Prostate gland (tissue), 2 donors: ENCODE results near the gene NCAM2. TPM values are rescaled to one million over a fixed set of nuclear protein-coding genes. Genes with fewer than 3 reads are reported as not detected.

Source experiments
- DNase-seq: peaks from one replicate; pipeline ENCODE4 v3.0.0-alpha.2; 2019; ENCODE audit warnings: low spot score
- H3K27ac ChIP-seq, 2 donors: fragments of 200-600 bp; sonication (generic); 2 replicates each; pipeline ENCODE4 v1.5.1; 2017 to 2019
- H3K27me3 ChIP-seq: fragments of 200-600 bp; sonication (generic); replicated peaks from 2 replicates; pipeline ENCODE4 v1.5.1; 2019; ENCODE audit not compliant: insufficient read depth
- H3K36me3 ChIP-seq, 2 donors: fragments of 200-600 bp; sonication (generic); 1 replicate in 1 of 2; 2 replicates in 1 of 2; pipeline versions ENCODE4 v1.5.1 to v1.8.1; 2017 to 2019
- H3K4me1 ChIP-seq: fragments of 200-600 bp; sonication (generic); replicated peaks from 2 replicates; pipeline ENCODE4 v1.5.1; 2019
- H3K4me3 ChIP-seq, 2 donors: fragments of 200-600 bp; sonication (generic); 2 replicates each; pipeline ENCODE4 v1.5.1; 2017 to 2019
- H3K9me3 ChIP-seq: fragments of 200-600 bp; sonication (generic); 2 replicates; pipeline ENCODE4 v1.5.1; 2017
- CTCF ChIP-seq, 4 experiments: fragments of 200-600 bp in 2 of 4; fragments of 450-650 bp in 2 of 4; sonication (generic) in 2 of 4; IDR thresholded peaks; 1 replicate in 3 of 4; 2 replicates in 1 of 4; pipeline ENCODE4 v1.5.1; 2016 to 2019; ENCODE audit warnings: antibody characterized with exemption in 4 of 4, mild to moderate bottlenecking in 2 of 4, moderate library complexity in 2 of 4
- POLR2A ChIP-seq: fragments of 450-650 bp; IDR thresholded peaks from one replicate; pipeline ENCODE4 v1.6.1; 2016; ENCODE audit warnings: antibody characterized with exemption, mild to moderate bottlenecking
- POLR2AphosphoS5 ChIP-seq: sonication (generic); formaldehyde crosslinking; IDR thresholded peaks from one replicate; pipeline ENCODE4 v1.6.1; 2017; ENCODE audit warnings: antibody characterized with exemption
- WGBS: methylation state at CpG from one replicate; pipeline ENCODE4 v1.1.5; 2018; 5-methylcytosine and 5-hydroxymethylcytosine counted together
- intact Hi-C: fragments of 100-400 bp; cut with DNase I; formaldehyde crosslinking; loops from one replicate; pipeline ENCODE4 v1.14.2; 2022
- total RNA-seq, 2 donors: library from RNA; depleted of rRNA; stranded (reverse); fragments of >200 nt; gene quantifications; one replicate each; pipeline ENCODE4 v1.1.0, GENCODE V29; 2016

Gene NCAM2
- total RNA-seq, 2 donors from 2014 or later = 1.1 to 21.9 TPM

GRCh38 chr21:21309510-21309909, 311.3 kb downstream of the NCAM2 start:
- no peaks in the 10 kb centered on the region for H3K36me3 ChIP-seq
- no peak overlapping the region for H3K27ac ChIP-seq
- H3K27me3 ChIP-seq = no peaks in the 10 kb centered on the region
- no peaks in the 10 kb centered on the region for H3K9me3 ChIP-seq
- no peak overlapping the region for H3K4me3 ChIP-seq
- 88% methylated on average over 1 of the region's 1 CpG for WGBS
- no peak for TF ChIP-seq POLR2A
- no peak for TF ChIP-seq POLR2AphosphoS5
- TF ChIP-seq CTCF (IDR thresholded peaks at IDR 0.05) = no peak
- no peaks in the 10 kb centered on the region for H3K4me1 ChIP-seq
- intact Hi-C loops = no loop called here
- no peak for DNase-seq

GRCh38 chr21:21324297-21324696, 326.1 kb downstream of the NCAM2 start:
- WGBS = 90% methylated on average over 5 of the region's 5 CpGs
- H3K27me3 ChIP-seq = no peaks in the 10 kb centered on the region
- DNase-seq = no peak
- H3K27ac ChIP-seq = no peak overlapping the region
- intact Hi-C loops = no loop called here
- H3K4me3 ChIP-seq = no peak overlapping the region
- no peaks in the 10 kb centered on the region for H3K9me3 ChIP-seq
- H3K36me3 ChIP-seq = no peaks in the 10 kb centered on the region
- H3K4me1 ChIP-seq = no peaks in the 10 kb centered on the region
- TF ChIP-seq CTCF (IDR thresholded peaks at IDR 0.05) (no peak), POLR2A (no peak), POLR2AphosphoS5 (no peak)

- 85% methylated on average over 3 of the region's 3 CpGs for WGBS
- intact Hi-C loops = no loop called here
- DNase-seq = no peak
- no peaks in the 10 kb centered on the region for H3K4me1 ChIP-seq
- no peak overlapping the region for H3K27ac ChIP-seq
- no peaks in the 10 kb centered on the region for H3K9me3 ChIP-seq
- no peaks in the 10 kb centered on the region for H3K27me3 ChIP-seq
- no peaks in the 10 kb centered on the region for H3K36me3 ChIP-seq
- TF ChIP-seq POLR2A = no peak
- TF ChIP-seq POLR2AphosphoS5 = no peak
- no peak for TF ChIP-seq CTCF (IDR thresholded peaks at IDR 0.05)
- H3K4me3 ChIP-seq = no peak overlapping the region
Observed at GRCh38 chr21:21332492-21332891, 334.3 kb downstream of the NCAM2 start.

GRCh38 chr21:21341041-21341440, 342.8 kb downstream of the NCAM2 start:
- Histone ChIP-seq H3K36me3 (no peaks in the 10 kb centered on the region), H3K9me3 (no peaks in the 10 kb centered on the region), H3K4me1 (no peaks in the 10 kb centered on the region), H3K27me3 (no peaks in the 10 kb centered on the region), H3K27ac (no peak overlapping the region), H3K4me3 (no peak overlapping the region)
- TF ChIP-seq POLR2A (no peak), CTCF (IDR thresholded peaks at IDR 0.05) (no peak), POLR2AphosphoS5 (no peak)
- DNase-seq = no peak
- WGBS = 62% methylated on average over 2 of the region's 2 CpGs
- intact Hi-C loops = loop anchor here (10.0 kb wide), 1 partner anchor 64 kb away; no protein-coding TSS in a partner anchor

GRCh38 chr21:21345296-21345695, 347.1 kb downstream of the NCAM2 start:
- H3K27me3 ChIP-seq = no peaks in the 10 kb centered on the region
- DNase-seq = no peak
- H3K4me1 ChIP-seq = no peaks in the 10 kb centered on the region
- intact Hi-C loops = loop anchor here (10.0 kb wide), 1 partner anchor 60 kb away; no protein-coding TSS in a partner anchor
- H3K27ac ChIP-seq = no peak overlapping the region
- H3K36me3 ChIP-seq = no peaks in the 10 kb centered on the region
- TF ChIP-seq POLR2AphosphoS5 (no peak), CTCF (IDR thresholded peaks at IDR 0.05) (no peak), POLR2A (no peak)
- H3K9me3 ChIP-seq = no peaks in the 10 kb centered on the region
- no peak overlapping the region for H3K4me3 ChIP-seq
- WGBS = 78% methylated on average over 1 of the region's 1 CpG
